BLaER1 (cell line): ENCODE data around the gene HOXB1.
"Not testable (repeated sequence)": the region's sequence is repeated elsewhere in the genome, so short reads cannot be mapped to it uniquely, and the experiment has no call there.

Experiments used
- H3K27ac ChIP-seq: shearing (Covaris generic); formaldehyde crosslinking; 2 replicates; pipeline ENCODE4 v1.8.1; 2022
- H3K27me3 ChIP-seq: shearing (Covaris generic); formaldehyde crosslinking; 2 replicates; pipeline ENCODE4 v1.8.1; 2022
- H3K36me3 ChIP-seq: shearing (Covaris generic); formaldehyde crosslinking; 2 replicates; pipeline ENCODE4 v1.8.1; 2022
- H3K4me1 ChIP-seq: shearing (Covaris generic); formaldehyde crosslinking; 2 replicates; pipeline ENCODE4 v1.8.1; 2022
- H3K4me2 ChIP-seq: shearing (Covaris generic); formaldehyde crosslinking; 2 replicates; pipeline ENCODE4 v1.8.1; 2022
- H3K4me3 ChIP-seq: shearing (Covaris generic); formaldehyde crosslinking; 2 replicates; pipeline ENCODE4 v1.8.1; 2022
- H3K9ac ChIP-seq: shearing (Covaris generic); formaldehyde crosslinking; 2 replicates; pipeline ENCODE4 v1.8.1; 2022
- H3K9me3 ChIP-seq: shearing (Covaris generic); formaldehyde crosslinking; 2 replicates; pipeline ENCODE4 v1.8.1; 2022
- H4K20me1 ChIP-seq: shearing (Covaris generic); formaldehyde crosslinking; 2 replicates; pipeline ENCODE4 v1.8.1; 2022
- Cebpa-rat ChIP-seq: shearing (Covaris generic); IDR thresholded peaks from 2 replicates; pipeline ENCODE4 v1.8.1; 2022

The HOXB1 gene

GRCh38 chr17:48537316-48537715 lies 6.5 kb upstream of the HOXB1 start:
- Histone ChIP-seq H3K36me3 (no peaks in the 10 kb centered on the region), H3K9ac (no peak overlapping the region), H4K20me1 (peaks cover 23% of the 10 kb centered on the region), H3K4me2 (no peak overlapping the region), H3K27me3 (peaks cover 54% of the 10 kb centered on the region), H3K4me1 (no peaks in the 10 kb centered on the region), H3K27ac (no peak overlapping the region), H3K9me3 (peaks cover 9% of the 10 kb centered on the region), H3K4me3 (no peak overlapping the region)
- TF ChIP-seq Cebpa-rat: no peak

GRCh38 chr17:48535793-48536559 lies 5.2 kb upstream of the HOXB1 start:
- H3K4me2 ChIP-seq, H3K27ac ChIP-seq, H4K20me1 ChIP-seq, H3K9ac ChIP-seq, H3K9me3 ChIP-seq, H3K4me3 ChIP-seq, H3K36me3 ChIP-seq, H3K4me1 ChIP-seq: not testable (repeated sequence)
- peaks cover 45% of the 10 kb centered on the region for H3K27me3 ChIP-seq

GRCh38 chr17:48532261-48532660 lies 1.4 kb upstream of the HOXB1 start:
- TF ChIP-seq Cebpa-rat: no peak
- no peaks in the 10 kb centered on the region for H3K9me3 ChIP-seq
- H3K4me3 ChIP-seq: no peak overlapping the region
- H3K27ac ChIP-seq: no peak overlapping the region
- H3K27me3 ChIP-seq: peaks cover 17% of the 10 kb centered on the region; the same call in 1 of the 2 replicates
- H3K36me3 ChIP-seq: no peaks in the 10 kb centered on the region
- no peak overlapping the region for H3K9ac ChIP-seq
- no peak overlapping the region for H3K4me2 ChIP-seq
- no peaks in the 10 kb centered on the region for H3K4me1 ChIP-seq
- H4K20me1 ChIP-seq: no peaks in the 10 kb centered on the region

GRCh38 chr17:48530208-48530886 lies 464 bp downstream of the HOXB1 start:
- TF ChIP-seq Cebpa-rat: no peak
- Histone ChIP-seq H3K9ac (no peak overlapping the region), H4K20me1 (no peaks in the 10 kb centered on the region), H3K4me3 (no peak overlapping the region), H3K36me3 (no peaks in the 10 kb centered on the region), H3K4me2 (no peak overlapping the region), H3K9me3 (no peaks in the 10 kb centered on the region), H3K27me3 (peaks cover 31% of the 10 kb centered on the region; the same call in 1 of the 2 replicates), H3K4me1 (no peaks in the 10 kb centered on the region), H3K27ac (no peak overlapping the region)

GRCh38 chr17:48529683-48530009 lies 1.2 kb downstream of the HOXB1 start:
- no peak for TF ChIP-seq Cebpa-rat
- H3K4me3 ChIP-seq: no peak overlapping the region
- no peaks in the 10 kb centered on the region for H3K4me1 ChIP-seq
- no peak overlapping the region for H3K27ac ChIP-seq
- peaks cover 31% of the 10 kb centered on the region; the same call in 1 of the 2 replicates for H3K27me3 ChIP-seq
- no peaks in the 10 kb centered on the region for H3K36me3 ChIP-seq
- no peak overlapping the region for H3K4me2 ChIP-seq
- H4K20me1 ChIP-seq: no peaks in the 10 kb centered on the region
- no peaks in the 10 kb centered on the region for H3K9me3 ChIP-seq
- no peak overlapping the region for H3K9ac ChIP-seq

DNA sequence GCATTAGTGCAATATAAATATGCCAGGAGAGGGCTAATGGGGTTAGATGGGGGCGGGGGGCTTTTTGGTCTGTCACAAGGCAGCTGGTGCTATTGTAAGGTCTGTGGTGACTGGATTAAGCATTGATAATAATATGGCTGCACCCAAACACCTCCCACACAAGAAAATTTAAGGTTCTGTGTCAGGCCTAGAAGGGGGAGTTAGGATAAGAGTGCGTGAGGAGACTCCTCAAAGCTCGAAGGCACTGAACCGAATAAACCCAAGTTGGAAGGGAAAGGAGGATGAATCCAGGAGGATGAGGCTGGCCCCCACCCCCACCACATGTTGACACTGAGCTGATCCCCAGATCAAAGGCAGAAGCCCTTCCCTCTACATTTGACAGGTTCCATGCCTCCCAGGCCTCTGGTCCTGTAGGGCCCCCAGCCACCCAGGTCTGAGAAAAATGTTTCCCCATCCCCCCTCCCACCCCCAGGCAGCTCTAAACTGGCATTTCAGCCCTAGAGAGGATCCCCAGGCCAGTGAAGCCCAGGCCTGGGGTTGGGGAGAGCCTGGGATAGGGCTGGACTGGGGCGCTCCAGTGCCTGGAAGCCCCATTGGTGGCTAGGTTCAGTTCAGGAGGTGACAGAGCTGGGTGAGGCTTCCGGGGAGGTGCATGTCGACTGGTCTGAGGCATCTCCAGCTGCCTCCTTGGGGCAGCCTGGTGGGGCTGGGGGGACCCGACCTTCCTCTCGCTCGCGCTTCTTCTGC lies 1.7 kb downstream of the HOXB1 start:
- no peaks in the 10 kb centered on the region for H4K20me1 ChIP-seq
- H3K4me3 ChIP-seq: no peak overlapping the region
- no peaks in the 10 kb centered on the region for H3K4me1 ChIP-seq
- H3K9ac ChIP-seq: no peak overlapping the region
- H3K9me3 ChIP-seq: no peaks in the 10 kb centered on the region
- TF ChIP-seq Cebpa-rat: no peak
- H3K36me3 ChIP-seq: no peaks in the 10 kb centered on the region
- no peak overlapping the region for H3K4me2 ChIP-seq
- H3K27me3 ChIP-seq: peaks cover 31% of the 10 kb centered on the region; the same call in 1 of the 2 replicates
- H3K27ac ChIP-seq: no peak overlapping the region

DNA sequence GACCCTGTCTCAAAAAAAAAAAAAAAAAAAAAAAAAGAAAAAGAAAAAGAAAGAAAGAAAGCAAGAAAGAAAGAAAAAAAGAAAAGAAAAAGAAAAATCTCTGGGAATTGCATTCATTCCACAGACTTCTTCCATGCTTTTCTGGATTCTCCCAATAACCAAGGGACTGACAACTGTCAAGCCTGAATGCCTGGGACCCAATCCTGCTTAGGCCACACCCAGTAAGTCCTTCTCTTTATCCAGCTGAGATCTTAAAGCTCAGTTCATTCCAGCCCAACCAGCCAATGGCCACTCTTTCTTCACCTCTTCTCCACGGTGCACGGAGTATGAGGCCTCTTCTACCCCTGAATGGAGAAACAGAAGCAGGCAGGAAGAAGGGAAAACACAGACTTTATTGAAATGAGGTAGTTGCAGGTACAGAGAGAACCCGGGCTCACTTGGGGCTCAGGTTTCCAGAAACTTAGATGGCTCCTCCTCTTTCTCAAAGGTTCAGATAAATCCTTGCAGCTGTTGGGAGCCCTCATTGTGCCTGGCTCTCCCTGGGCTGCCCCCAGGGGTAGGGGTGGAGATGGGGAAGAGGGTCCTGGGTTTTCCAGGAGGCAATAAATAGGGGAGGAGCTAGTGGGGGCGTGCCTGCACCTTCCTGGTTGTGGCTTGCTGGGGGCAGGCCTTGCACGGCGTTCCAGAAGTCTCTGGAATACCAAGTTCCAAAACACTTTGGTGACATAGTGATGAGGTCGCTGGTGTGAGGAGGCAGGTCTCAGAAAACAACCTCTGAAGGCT lies 2.5 kb downstream of the HOXB1 start:
- no peak for TF ChIP-seq Cebpa-rat
- H3K9me3 ChIP-seq: no peaks in the 10 kb centered on the region
- no peak overlapping the region for H3K4me2 ChIP-seq
- H3K9ac ChIP-seq: no peak overlapping the region
- no peak overlapping the region for H3K4me3 ChIP-seq
- no peaks in the 10 kb centered on the region for H3K36me3 ChIP-seq
- peaks cover 31% of the 10 kb centered on the region; the same call in 1 of the 2 replicates for H3K27me3 ChIP-seq
- no peaks in the 10 kb centered on the region for H4K20me1 ChIP-seq
- H3K27ac ChIP-seq: no peak overlapping the region
- no peaks in the 10 kb centered on the region for H3K4me1 ChIP-seq

GRCh38 chr17:48527547-48527932 lies 3.3 kb downstream of the HOXB1 start:
- H3K27me3 ChIP-seq: peaks cover 31% of the 10 kb centered on the region; the same call in 1 of the 2 replicates
- no peaks in the 10 kb centered on the region for H3K4me1 ChIP-seq
- no peaks in the 10 kb centered on the region for H3K36me3 ChIP-seq
- no peak overlapping the region for H3K27ac ChIP-seq
- H3K4me2 ChIP-seq: no peak overlapping the region
- H4K20me1 ChIP-seq: no peaks in the 10 kb centered on the region
- no peak overlapping the region for H3K9ac ChIP-seq
- no peak overlapping the region for H3K4me3 ChIP-seq
- H3K9me3 ChIP-seq: no peaks in the 10 kb centered on the region
- no peak for TF ChIP-seq Cebpa-rat
